Measurements from ENCODE around the gene SERP2. TPM values are rescaled to one million over a fixed set of nuclear protein-coding genes. Genes with fewer than 3 reads are reported as not detected.

Gene SERP2
- total and polyA plus RNA-seq, 2 of the 13 experiments (the other 11 are each of a cell fraction or from before 2014, with no cell fraction given) = not detected

DNA sequence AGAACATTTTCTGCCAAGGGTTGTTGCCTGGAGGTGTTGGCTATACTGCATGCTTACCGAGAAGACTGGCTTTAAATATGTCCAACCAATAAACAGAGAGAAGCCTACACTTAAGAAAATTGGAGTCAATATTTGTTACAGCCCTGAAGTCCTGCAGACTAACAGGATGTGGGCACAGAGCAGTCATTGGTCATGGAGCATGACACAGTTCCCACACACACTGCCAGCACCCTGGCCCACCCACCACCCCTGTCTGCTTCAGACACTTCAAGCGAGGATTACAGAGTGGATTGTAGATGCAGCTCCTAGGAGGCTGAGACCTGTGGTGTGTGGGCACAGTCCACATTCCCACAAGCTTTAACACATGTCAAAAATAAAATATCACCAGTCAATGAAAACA, 21.0 kb upstream of the SERP2 start:
- BruUV-seq (replicated peaks) = no TSS peak
- intact Hi-C loops (cut with micrococcal nuclease; ENCODE audit: unreplicated experiment) = no loop called here
- FAIRE-seq = no peak
- TF ChIP-seq, protein P1, sequence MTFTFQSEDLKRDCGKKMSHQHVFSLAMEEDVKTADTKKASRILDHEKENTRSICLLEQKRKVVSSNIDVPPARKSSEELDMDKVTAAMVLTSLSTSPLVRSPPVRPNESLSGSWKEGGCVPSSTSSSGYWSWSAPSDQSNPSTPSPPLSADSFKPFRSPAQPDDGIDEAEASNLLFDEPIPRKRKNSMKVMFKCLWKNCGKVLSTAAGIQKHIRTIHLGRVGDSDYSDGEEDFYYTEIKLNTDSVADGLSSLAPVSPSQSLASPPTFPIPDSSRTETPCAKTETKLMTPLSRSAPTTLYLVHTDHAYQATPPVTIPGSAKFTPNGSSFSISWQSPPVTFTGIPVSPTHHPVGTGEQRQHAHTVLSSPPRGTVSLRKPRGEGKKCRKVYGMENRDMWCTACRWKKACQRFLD (CRISPR knock-in tag; IDR thresholded peaks at IDR 0.05; ENCODE audit: borderline replicate concordance) = no peak
- TF ChIP-seq PBX2 (CRISPR knock-in tag; IDR thresholded peaks at IDR 0.05) (no peak), ZBTB42 (CRISPR knock-in tag; IDR thresholded peaks at IDR 0.05) (no peak), ZNF589 (CRISPR knock-in tag; conservative IDR thresholded peaks at IDR 0.05) (no peak), ZC3H4 (CRISPR knock-in tag; IDR thresholded peaks at IDR 0.05; ENCODE audit: borderline replicate concordance) (no peak), JUNB (CRISPR knock-in tag; IDR thresholded peaks at IDR 0.05; ENCODE audit: borderline replicate concordance) (no peak), GATAD1 (CRISPR knock-in tag; IDR thresholded peaks at IDR 0.05) (no peak), CREB1 (IDR thresholded peaks at IDR 0.05) (no peak), CREB1 (CRISPR knock-in tag; IDR thresholded peaks at IDR 0.05) (no peak), SATB2 (CRISPR knock-in tag; IDR thresholded peaks at IDR 0.05) (no peak), PHF20 (CRISPR knock-in tag; IDR thresholded peaks at IDR 0.05) (no peak), MIXL1 (CRISPR knock-in tag; IDR thresholded peaks at IDR 0.05) (no peak), NCOA2 (CRISPR knock-in tag; IDR thresholded peaks at IDR 0.05) (no peak)
- TF ChIP-seq, protein P2, sequence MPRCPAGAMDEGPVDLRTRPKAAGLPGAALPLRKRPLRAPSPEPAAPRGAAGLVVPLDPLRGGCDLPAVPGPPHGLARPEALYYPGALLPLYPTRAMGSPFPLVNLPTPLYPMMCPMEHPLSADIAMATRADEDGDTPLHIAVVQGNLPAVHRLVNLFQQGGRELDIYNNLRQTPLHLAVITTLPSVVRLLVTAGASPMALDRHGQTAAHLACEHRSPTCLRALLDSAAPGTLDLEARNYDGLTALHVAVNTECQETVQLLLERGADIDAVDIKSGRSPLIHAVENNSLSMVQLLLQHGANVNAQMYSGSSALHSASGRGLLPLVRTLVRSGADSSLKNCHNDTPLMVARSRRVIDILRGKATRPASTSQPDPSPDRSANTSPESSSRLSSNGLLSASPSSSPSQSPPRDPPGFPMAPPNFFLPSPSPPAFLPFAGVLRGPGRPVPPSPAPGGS (CRISPR knock-in tag; IDR thresholded peaks at IDR 0.05) = no peak
- TF ChIP-seq, protein P3, sequence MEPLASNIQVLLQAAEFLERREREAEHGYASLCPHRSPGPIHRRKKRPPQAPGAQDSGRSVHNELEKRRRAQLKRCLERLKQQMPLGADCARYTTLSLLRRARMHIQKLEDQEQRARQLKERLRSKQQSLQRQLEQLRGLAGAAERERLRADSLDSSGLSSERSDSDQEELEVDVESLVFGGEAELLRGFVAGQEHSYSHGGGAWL (CRISPR knock-in tag; IDR thresholded peaks at IDR 0.05) = no peak

More for the DNA sequence above, 21.0 kb upstream of the SERP2 start:
- H3K27ac ChIP-seq (ENCODE audit: extremely low read length, insufficient read depth, low read length) = no peak overlapping the region
- no peaks in the 10 kb centered on the region for H3K27me3 ChIP-seq (ENCODE audit: control insufficient read depth in 1 of 2, insufficient read depth in 2 of 2, low read length in 2 of 2)
- ChIA-PET CTCF (ENCODE audit: low intra/inter-chr PET ratio, low total read pairs) (no interaction called here), POLR2A (no interaction called here)
- no peaks in the 10 kb centered on the region for H3K36me3 ChIP-seq (replicated peaks in 1 of 2; ENCODE audit: control insufficient read depth in 1 of 2, insufficient read depth in 2 of 2, low read length in 2 of 2)
- ATAC-seq = no peak
- WGBS (ENCODE audit: low lambda C conversion rate) = 17% methylated on average over 2 of the region's 2 CpGs
- in situ Hi-C loops (cut with HindIII; ENCODE audit: extremely low pct_ligation_motif_present, low pct_unique_long_range_greater_than_20kb) = no loop called here
- H2AFZ ChIP-seq (ENCODE audit: low read length) = no peak overlapping the region
- no peak overlapping the region for H3K4me2 ChIP-seq (ENCODE audit: low read depth, low read length)
- peaks cover 6% of the 10 kb centered on the region; the same call in 1 of the 2 replicates for H3K4me1 ChIP-seq (ENCODE audit: insufficient read depth, low read length)
- no peak overlapping the region for H3K9ac ChIP-seq (ENCODE audit: insufficient read depth, low read depth, low read length)
- DNase-seq (ENCODE audit: low spot score) = no peak
- no peaks in the 10 kb centered on the region for H3K79me2 ChIP-seq (ENCODE audit: insufficient read depth, low read length)
- H4K20me1 ChIP-seq (ENCODE audit: insufficient read depth, low read length) = no peaks in the 10 kb centered on the region
- H3K9me3 ChIP-seq (ENCODE audit: low read length) = no peaks in the 10 kb centered on the region
- no peak overlapping the region for H3K4me3 ChIP-seq (replicated peaks in 1 of 3; ENCODE audit: insufficient read depth in 1 of 3, low read depth in 2 of 3, low read length in 3 of 3)

Data from HepG2 (cell line).